Endodermal cell (in vitro differentiated cells): ENCODE measurements around the gene HSPBP1. TPM values are rescaled to one million over a fixed set of nuclear protein-coding genes. Genes with fewer than 3 reads are reported as not detected.

Experiments used
- DNase-seq: peaks from one replicate; pipeline ENCODE4 v3.0.0-alpha.2; 2017
- H3K27ac ChIP-seq: 2 replicates; pipeline ENCODE4 v1.5.1; 2013; ENCODE audit warnings: mild to moderate bottlenecking, low read depth, low read length, moderate library complexity
- H3K27me3 ChIP-seq: 2 replicates; pipeline ENCODE4 v1.6.1; 2013; ENCODE audit warnings: mild to moderate bottlenecking, low read length, moderate library complexity; ENCODE audit not compliant: insufficient read depth, control insufficient read depth, poor library complexity, severe bottlenecking
- H3K36me3 ChIP-seq: 2 replicates; pipeline ENCODE4 v1.7.0; 2013; ENCODE audit warnings: mild to moderate bottlenecking, low read length, moderate library complexity; ENCODE audit not compliant: control insufficient read depth, insufficient read depth
- H3K4me1 ChIP-seq: one replicate; pipeline ENCODE4 v1.7.0; 2013; ENCODE audit warnings: low read length; ENCODE audit not compliant: control insufficient read depth, insufficient read depth
- H3K4me3 ChIP-seq: 2 replicates; pipeline ENCODE4 v1.5.1; 2013; ENCODE audit warnings: mild to moderate bottlenecking, low read length, moderate library complexity
- H3K9ac ChIP-seq: 2 replicates; pipeline ENCODE4 v1.6.1; 2013; ENCODE audit warnings: mild to moderate bottlenecking, low read length, moderate library complexity; ENCODE audit not compliant: poor library complexity, severe bottlenecking; ENCODE audit errors: extremely low read depth
- H3K9me3 ChIP-seq: 2 replicates; pipeline ENCODE4 v1.6.1; 2013; ENCODE audit warnings: mild to moderate bottlenecking, low read length, moderate library complexity; ENCODE audit not compliant: control insufficient read depth
- H3K27ac Mint-ChIP-seq: 2 replicates; pipeline ENCODE4 v1.8.0; 2020; ENCODE audit warnings: mixed read lengths
- H3K27me3 Mint-ChIP-seq: 2 replicates; pipeline ENCODE4 v1.8.0; 2021; ENCODE audit warnings: mild to moderate bottlenecking, mixed read lengths; ENCODE audit not compliant: insufficient read depth
- H3K36me3 Mint-ChIP-seq: 2 replicates; pipeline ENCODE4 v1.8.0; 2020; ENCODE audit warnings: low read depth, mixed read lengths
- H3K4me1 Mint-ChIP-seq: 2 replicates; pipeline ENCODE4 v1.8.0; 2020; ENCODE audit warnings: mixed read lengths
- H3K4me3 Mint-ChIP-seq: 2 replicates; pipeline ENCODE4 v1.8.0; 2020; ENCODE audit warnings: mild to moderate bottlenecking, moderate library complexity, mixed read lengths
- H3K9me3 Mint-ChIP-seq: 2 replicates; pipeline ENCODE4 v1.8.0; 2020; ENCODE audit warnings: mild to moderate bottlenecking, mixed read lengths
- CTCF ChIP-seq: fragments of 200-600 bp; sonication (generic); conservative IDR thresholded peaks from 2 replicates; pipeline ENCODE4 v1.5.0; 2021; ENCODE audit warnings: antibody characterized with exemption, mild to moderate bottlenecking
- WGBS, 2 experiments: methylation state at CpG; one replicate each; pipeline versions ENCODE4 v1.1.5 to v1.1.7; 2013; ENCODE audit warnings: missing lambda C conversion rate in 2 of 2, mixed read lengths in 1 of 2; ENCODE audit not compliant: insufficient coverage in 1 of 2, insufficient read length in 1 of 2; 5-methylcytosine and 5-hydroxymethylcytosine counted together
- total RNA-seq, 2 donors: library from RNA; stranded (reverse); fragmentation: NEBNext Ultra II Directional in 1 of 2; extraction: Animal tissue kit (Norgen Biotek cat#: 25700) in 1 of 2; gene quantifications; 2 replicates in 1 of 2; 3 replicates in 1 of 2; pipeline ENCODE4 v1.2.1, GENCODE V29; 2021

HSPBP1 gene
- total RNA-seq, 2 donors from 2014 or later, result 43.7 to 48.5 TPM

- peaks cover 39% of the 10 kb centered on the region for H3K36me3 ChIP-seq
- Mint-ChIP-seq H3K36me3 (peaks cover 49% of the 10 kb centered on the region), H3K4me3 (no peak overlapping the region), H3K27me3 (no peaks in the 10 kb centered on the region), H3K4me1 (peaks cover 7% of the 10 kb centered on the region), H3K27ac (no peak overlapping the region), H3K9me3 (no peaks in the 10 kb centered on the region)
- no peak overlapping the region for H3K27ac ChIP-seq
- H3K4me3 ChIP-seq, result no peak overlapping the region
- no peaks in the 10 kb centered on the region for H3K9me3 ChIP-seq
- 93 to 96% methylated on average over 15 to 30 of the region's 30 CpGs for WGBS, 2 experiments
- no peaks in the 10 kb centered on the region for H3K27me3 ChIP-seq
- TF ChIP-seq CTCF, result no peak
- DNase-seq, result no peak
- H3K9ac ChIP-seq, result no peak overlapping the region
- peaks cover 5% of the 10 kb centered on the region for H3K4me1 ChIP-seq
Measured at GRCh38 chr19:55231391-55232285, 48.3 kb downstream of the HSPBP1 start.

- H3K9me3 ChIP-seq, result no peaks in the 10 kb centered on the region
- H3K4me3 Mint-ChIP-seq, result no peak overlapping the region
- 94 to 100% methylated on average over 4 to 13 of the region's 13 CpGs for WGBS, 2 experiments
- DNase-seq, result no peak
- H3K9ac ChIP-seq, result no peak overlapping the region
- no peaks in the 10 kb centered on the region for H3K9me3 Mint-ChIP-seq
- H3K4me1 ChIP-seq, result peaks cover 5% of the 10 kb centered on the region
- peaks cover 7% of the 10 kb centered on the region for H3K4me1 Mint-ChIP-seq
- no peaks in the 10 kb centered on the region for H3K27me3 Mint-ChIP-seq
- H3K36me3 ChIP-seq, result peaks cover 30% of the 10 kb centered on the region
- no peaks in the 10 kb centered on the region for H3K27me3 ChIP-seq
- H3K27ac ChIP-seq, result no peak overlapping the region
- no peak for TF ChIP-seq CTCF
- peaks cover 45% of the 10 kb centered on the region for H3K36me3 Mint-ChIP-seq
- no peak overlapping the region for H3K4me3 ChIP-seq
- no peak overlapping the region for H3K27ac Mint-ChIP-seq
Measured at GRCh38 chr19:55230780-55231179, 49.1 kb downstream of the HSPBP1 start.

GRCh38 chr19:55230329-55230728 lies 49.6 kb downstream of the HSPBP1 start:
- H3K4me3 Mint-ChIP-seq, result no peak overlapping the region
- H3K36me3 Mint-ChIP-seq, result peaks cover 44% of the 10 kb centered on the region
- WGBS, 2 experiments, result 80% methylated on average over 11 of the region's 13 CpGs; no CpG with 5 or more reads in 1 of the 2 experiments
- no peaks in the 10 kb centered on the region for H3K9me3 ChIP-seq
- no peaks in the 10 kb centered on the region for H3K27me3 Mint-ChIP-seq
- H3K4me3 ChIP-seq, result no peak overlapping the region
- peaks cover 7% of the 10 kb centered on the region for H3K4me1 Mint-ChIP-seq
- H3K9me3 Mint-ChIP-seq, result no peaks in the 10 kb centered on the region
- TF ChIP-seq CTCF, result no peak
- DNase-seq, result no peak
- H3K27ac Mint-ChIP-seq, result no peak overlapping the region
- H3K4me1 ChIP-seq, result peaks cover 5% of the 10 kb centered on the region
- no peak overlapping the region for H3K27ac ChIP-seq
- H3K9ac ChIP-seq, result no peak overlapping the region
- peaks cover 29% of the 10 kb centered on the region for H3K36me3 ChIP-seq
- no peaks in the 10 kb centered on the region for H3K27me3 ChIP-seq
